Loucy (cell line): Measurements from ENCODE around the gene TBX18.

Source experiments
- CTCF ChIP-seq: fragments of 200-600 bp; sonication (generic); conservative IDR thresholded peaks from 2 replicates; pipeline ENCODE4 v1.5.1; 2014; ENCODE audit warnings: mild to moderate bottlenecking, antibody characterized with exemption, low read length
- EZH2phosphoT487 ChIP-seq: fragments of 200-600 bp; IDR thresholded peaks from 2 replicates; pipeline ENCODE4 v1.6.1; 2018; ENCODE audit warnings: antibody characterized with exemption, mild to moderate bottlenecking, moderate library complexity, borderline replicate concordance

DNA sequence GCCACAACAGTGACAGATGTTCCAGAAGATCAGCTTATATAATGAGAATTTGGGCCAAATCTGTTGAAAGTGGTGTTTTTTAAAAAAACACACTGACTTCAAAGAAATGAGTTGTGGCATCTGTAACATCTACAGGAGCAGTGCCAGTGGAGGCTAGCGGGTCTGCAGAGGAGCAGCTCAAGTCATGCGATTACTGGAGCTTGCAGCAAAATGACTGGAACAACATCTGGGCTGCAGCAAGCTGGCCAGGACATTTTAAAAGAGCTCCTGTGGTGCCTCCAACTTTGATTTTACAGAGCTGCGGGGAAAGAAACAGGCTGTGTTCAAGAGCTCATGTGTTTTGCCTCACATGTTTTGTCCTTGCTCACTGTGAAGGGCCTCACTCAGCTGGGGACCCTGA is 57.2 kb downstream of the TBX18 start:
- TF ChIP-seq CTCF (no peak), EZH2phosphoT487 (no peak)
